OCI-LY3 (cell line): Measurements from ENCODE around the gene MLLT11.

Source experiments
- H2AFZ ChIP-seq: fragments of 200-600, 300-600 bp; shearing (Covaris generic); 2 replicates; pipeline ENCODE4 v1.6.0; 2014; ENCODE audit warnings: antibody characterized with exemption, low read depth, low read length
- H3K27ac ChIP-seq: fragments of 200-600, 300-600 bp; sonication (generic); 2 replicates; pipeline ENCODE4 v1.5.1; 2014; ENCODE audit warnings: mild to moderate bottlenecking, low read length, moderate library complexity, mixed read lengths
- H3K27me3 ChIP-seq: fragments of 200-600, 300-600 bp; sonication (generic); 2 replicates; pipeline ENCODE4 v1.6.1; 2014; ENCODE audit warnings: low read depth, low read length, mixed read lengths
- H3K36me3 ChIP-seq: fragments of 200-600, 300-600 bp; sonication (generic); replicated peaks from 2 replicates; pipeline ENCODE3; 2014; ENCODE audit warnings: low read depth, low read length, mixed read lengths
- H3K4me1 ChIP-seq: fragments of 300-600, 200-600 bp; sonication (generic); 2 replicates; pipeline ENCODE4 v1.6.1; 2014; ENCODE audit warnings: low read length, mixed read lengths
- H3K4me2 ChIP-seq: fragments of 200-600, 300-600 bp; sonication (generic); 2 replicates; pipeline ENCODE4 v1.6.1; 2014; ENCODE audit warnings: low read length, mixed read lengths
- H3K4me3 ChIP-seq: fragments of 300-600, 200-600 bp; sonication (generic); 2 replicates; pipeline ENCODE4 v1.5.1; 2014; ENCODE audit warnings: antibody characterized with exemption, mild to moderate bottlenecking, low read length, moderate library complexity
- H3K79me2 ChIP-seq: fragments of 300-600, 200-600 bp; shearing (Covaris generic); 2 replicates; pipeline ENCODE4 v1.6.1; 2014; ENCODE audit warnings: mild to moderate bottlenecking, low read length, mixed read lengths
- H3K9ac ChIP-seq: fragments of 300-600, 200-600 bp; shearing (Covaris generic); 2 replicates; pipeline ENCODE4 v1.6.0; 2014; ENCODE audit warnings: mild to moderate bottlenecking, low read length, moderate library complexity
- H3K9me3 ChIP-seq: fragments of 200-600, 300-600 bp; shearing (Covaris generic); 2 replicates; pipeline ENCODE4 v1.6.1; 2014; ENCODE audit warnings: low read length, mixed read lengths; ENCODE audit not compliant: insufficient read depth
- H4K20me1 ChIP-seq: fragments of 200-600, 300-600 bp; sonication (generic); 2 replicates; pipeline ENCODE4 v1.6.1; 2016; ENCODE audit warnings: low read length, mixed read lengths; ENCODE audit not compliant: insufficient read depth
- CTCF ChIP-seq: fragments of 200-600, 300-600 bp; sonication (generic); IDR thresholded peaks from 2 replicates; pipeline ENCODE4 v1.5.1; 2014; ENCODE audit warnings: antibody characterized with exemption, low read length, low read depth
- EZH2phosphoT487 ChIP-seq: fragments of 200-600 bp; shearing (Covaris generic); IDR thresholded peaks from 2 replicates; pipeline ENCODE4 v1.6.1; 2018; ENCODE audit warnings: antibody characterized with exemption, mixed run types, low read depth

The MLLT11 gene

DNA sequence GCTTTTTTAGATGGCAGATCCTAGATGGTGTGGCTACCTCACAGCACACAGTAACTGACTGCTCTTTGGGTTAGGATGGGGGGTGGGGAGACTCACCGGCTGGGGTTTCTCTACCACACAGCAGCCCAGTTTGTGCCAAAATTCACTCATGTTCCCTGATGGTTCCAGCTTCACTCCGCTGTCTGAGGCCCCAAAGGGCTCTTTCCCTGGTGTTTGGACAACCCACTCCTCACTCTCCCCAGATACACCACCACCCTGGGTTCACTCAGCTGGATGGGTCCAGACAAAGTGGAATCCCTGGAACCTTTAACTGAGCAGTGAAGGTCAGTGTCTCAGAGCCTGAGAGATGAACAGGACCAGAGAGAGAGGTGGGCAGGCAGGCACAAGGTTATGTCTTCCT, 4.6 kb upstream of the MLLT11 start:
- Histone ChIP-seq H4K20me1 (peaks cover 23% of the 10 kb centered on the region), H3K27me3 (no peaks in the 10 kb centered on the region), H3K4me2 (no peak overlapping the region), H3K9me3 (no peaks in the 10 kb centered on the region), H3K9ac (no peak overlapping the region), H2AFZ (no peak overlapping the region), H3K4me3 (no peak overlapping the region), H3K27ac (no peak overlapping the region), H3K79me2 (peaks cover 46% of the 10 kb centered on the region), H3K4me1 (peaks cover 22% of the 10 kb centered on the region), H3K36me3 (peaks cover 57% of the 10 kb centered on the region)
- TF ChIP-seq CTCF (no peak), EZH2phosphoT487 (no peak)

- Histone ChIP-seq H3K4me3 (no peak overlapping the region), H3K9me3 (no peaks in the 10 kb centered on the region)
These were observed 4.0 kb upstream of the MLLT11 start for GRCh38 chr1:151056149-151056548.

DNA sequence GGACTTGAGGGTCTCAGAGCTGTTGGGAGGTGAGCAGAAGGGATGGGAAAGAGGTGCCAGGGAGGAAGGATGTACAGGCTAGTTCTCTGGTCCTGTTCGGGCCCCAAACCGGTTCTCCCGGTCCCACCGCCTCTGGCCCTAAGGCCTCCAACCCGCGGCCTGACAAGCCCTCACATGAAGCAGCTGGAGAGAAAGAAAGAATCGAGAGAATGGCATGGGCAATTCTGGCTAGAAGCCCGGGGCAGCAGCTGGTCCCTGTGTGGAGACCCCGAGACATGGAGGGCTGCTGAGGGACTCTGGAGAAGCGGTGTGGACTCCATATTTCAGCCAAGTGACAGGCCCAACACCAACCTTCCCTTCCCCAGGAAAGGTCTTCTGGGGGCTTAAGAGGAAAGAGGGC, 1.5 kb upstream of the MLLT11 start:
- Histone ChIP-seq H3K27ac (peak overlapping the region; percentile 65), H3K27me3 (no peaks in the 10 kb centered on the region), H3K9ac (peak overlapping the region; percentile 95), H4K20me1 (peaks cover 23% of the 10 kb centered on the region), H2AFZ (no peak overlapping the region), H3K4me2 (peak overlapping the region; percentile 96), H3K79me2 (peaks cover 46% of the 10 kb centered on the region), H3K4me3 (peak overlapping the region; percentile 89), H3K9me3 (no peaks in the 10 kb centered on the region), H3K36me3 (peaks cover 36% of the 10 kb centered on the region), H3K4me1 (peaks cover 26% of the 10 kb centered on the region)
- TF ChIP-seq EZH2phosphoT487 = no peak
- TF ChIP-seq CTCF = no peak

More at GRCh38 chr1:151056149-151056548, 4.0 kb upstream of the MLLT11 start:
- Histone ChIP-seq H3K27me3 (no peaks in the 10 kb centered on the region), H2AFZ (no peak overlapping the region), H4K20me1 (peaks cover 23% of the 10 kb centered on the region), H3K27ac (no peak overlapping the region), H3K4me1 (peaks cover 26% of the 10 kb centered on the region), H3K4me2 (no peak overlapping the region), H3K9ac (no peak overlapping the region), H3K36me3 (peaks cover 54% of the 10 kb centered on the region), H3K79me2 (peaks cover 46% of the 10 kb centered on the region)
- TF ChIP-seq EZH2phosphoT487 (no peak), CTCF (no peak)

DNA sequence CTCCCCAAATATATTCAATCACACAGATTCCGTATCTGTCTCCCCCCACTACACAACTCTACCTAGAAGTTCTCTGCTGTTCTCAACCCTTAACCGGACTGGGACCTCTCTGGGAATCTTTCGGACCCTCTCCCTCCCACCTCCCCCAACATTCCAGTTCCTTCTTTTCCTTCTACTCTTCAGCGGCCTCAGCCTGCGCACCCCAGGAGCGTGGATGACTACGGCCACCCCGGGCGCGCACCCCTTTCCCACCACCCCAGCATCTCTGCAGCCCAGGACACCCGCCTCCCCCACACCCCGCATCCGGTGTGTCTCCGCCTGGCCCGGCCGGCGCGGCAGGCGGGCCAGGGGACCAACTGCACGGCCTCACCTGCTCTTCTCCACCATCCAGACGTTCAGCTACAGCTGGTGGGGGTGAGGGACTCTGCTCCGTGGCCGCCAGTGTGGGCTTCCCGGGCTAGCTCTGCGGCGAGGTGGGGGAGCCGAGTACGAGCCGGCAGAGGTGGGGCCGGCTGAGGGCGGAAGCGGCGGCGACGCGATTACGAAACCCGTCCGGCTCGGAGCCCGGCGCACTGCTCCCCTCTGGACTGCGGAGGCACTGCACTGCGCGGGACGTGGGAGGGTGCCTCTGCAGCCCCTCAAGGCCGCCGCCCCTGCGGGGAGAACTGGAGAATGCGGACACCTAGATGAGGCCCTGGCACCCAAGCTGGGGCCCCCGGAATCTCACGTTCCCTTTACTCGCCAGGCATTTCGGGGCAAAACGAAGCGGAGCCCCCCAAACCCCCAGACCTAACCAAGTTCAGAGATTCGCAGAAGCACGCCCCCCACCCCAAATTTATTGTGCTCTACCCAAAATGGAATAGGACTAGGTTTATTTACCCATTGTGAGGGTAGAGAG, 839 bp upstream of the MLLT11 start, which contains the start of gene CDC42SE1:
TSS of gene CDC42SE1 (minus strand) at position 514 of the 898 bp plus-strand sequence. CDS start 3,892 bp downstream, outside the sequence.
- Histone ChIP-seq H3K79me2 (peaks cover 46% of the 10 kb centered on the region), H3K36me3 (peaks cover 32% of the 10 kb centered on the region), H3K9me3 (no peaks in the 10 kb centered on the region), H2AFZ (peak within 1 kb of the TSS; percentile 92), H3K27me3 (no peaks in the 10 kb centered on the region), H3K4me1 (peaks cover 26% of the 10 kb centered on the region), H3K4me3 (peak within 1 kb of the TSS; percentile 89), H3K27ac (peak within 1 kb of the TSS; percentile 65), H3K9ac (peak within 1 kb of the TSS; percentile 95), H3K4me2 (peak within 1 kb of the TSS; percentile 96), H4K20me1 (peaks cover 23% of the 10 kb centered on the region)
- no peak for TF ChIP-seq EZH2phosphoT487
- TF ChIP-seq CTCF = peak; percentile 65
